DMS53 (cell line): Measurements from ENCODE around the gene TTLL7.
A peak's percentile ranks its signal among the peaks of the same experiment; 100 is the strongest.
"Not testable (repeated sequence)": the region's sequence is repeated elsewhere in the genome, so short reads cannot be mapped to it uniquely, and the experiment has no call there.

Experiments
- DNase-seq: peaks from one replicate; lab custom pipeline; 2025; lab: John Stamatoyannopoulos, UW

The TTLL7 gene

GRCh38 chr1:83929184-83929583 is 69.7 kb downstream of the TTLL7 start:
- DNase-seq, result no peak

DNA sequence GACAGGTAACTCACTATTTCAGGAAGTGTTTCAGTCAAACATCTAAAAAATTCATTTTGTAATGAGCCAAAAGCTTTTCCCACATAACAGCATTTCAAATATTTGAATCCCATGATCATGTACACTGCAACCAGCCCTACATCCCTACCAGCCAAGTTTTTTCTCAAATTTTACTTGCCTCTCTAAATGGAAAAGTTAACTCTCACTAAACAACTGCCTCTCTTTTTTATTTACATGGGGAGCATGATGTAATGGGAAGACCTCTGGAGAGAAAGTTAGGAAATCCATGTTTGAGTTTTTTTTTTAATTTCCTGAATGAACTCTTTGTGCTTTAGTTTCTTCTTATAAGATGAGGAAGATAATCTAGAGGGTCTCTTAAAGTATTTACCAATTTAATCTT is 70.5 kb downstream of the TTLL7 start:
- no peak for DNase-seq

- no peak for DNase-seq
These were observed 71.2 kb downstream of the TTLL7 start for GRCh38 chr1:83927701-83928100.

- no peak for DNase-seq
These were observed 71.9 kb downstream of the TTLL7 start for GRCh38 chr1:83927061-83927460.

GRCh38 chr1:83923553-83923952 is 75.4 kb downstream of the TTLL7 start:
- no peak for DNase-seq

GRCh38 chr1:83922431-83922830 is 76.5 kb downstream of the TTLL7 start:
- no peak for DNase-seq

DNA sequence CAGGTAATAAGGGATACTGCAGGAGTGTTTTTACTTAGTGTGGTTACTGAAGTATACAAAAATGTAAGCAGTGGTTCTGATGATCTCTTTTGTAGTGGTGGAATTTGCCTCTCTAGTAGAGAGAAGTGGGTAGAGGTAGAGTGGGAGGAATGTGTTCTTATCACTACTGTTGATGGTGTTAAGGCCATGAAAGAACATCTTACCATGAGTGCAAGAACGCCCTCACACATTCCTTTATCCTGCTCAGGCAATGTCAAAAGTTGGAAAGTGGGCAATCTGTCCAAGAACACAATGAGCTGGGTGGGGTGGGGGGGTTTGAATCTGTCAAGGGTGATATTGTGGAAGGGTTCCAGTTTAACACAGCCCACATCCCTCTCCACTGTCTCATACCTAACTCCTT is 78.6 kb downstream of the TTLL7 start:
- no peak for DNase-seq

DNA sequence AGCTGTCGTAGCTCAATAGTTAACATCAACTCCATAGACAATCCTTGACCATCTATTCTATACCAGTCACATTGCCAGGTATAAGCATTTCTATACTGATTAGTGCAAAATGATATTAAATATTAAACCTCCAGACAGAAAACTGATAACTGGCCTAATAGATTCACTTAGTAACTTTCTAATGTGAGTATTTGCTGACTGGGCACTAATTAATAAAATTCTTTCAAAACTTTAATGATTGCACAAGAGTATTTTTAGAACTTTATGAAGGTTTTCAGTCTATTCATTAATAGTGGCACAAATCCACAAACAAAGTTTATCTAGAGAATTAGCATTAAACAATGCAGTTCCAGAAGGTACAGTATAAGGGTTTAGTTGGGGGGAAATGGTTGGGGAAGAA is 79.1 kb downstream of the TTLL7 start:
- no peak for DNase-seq

DNA sequence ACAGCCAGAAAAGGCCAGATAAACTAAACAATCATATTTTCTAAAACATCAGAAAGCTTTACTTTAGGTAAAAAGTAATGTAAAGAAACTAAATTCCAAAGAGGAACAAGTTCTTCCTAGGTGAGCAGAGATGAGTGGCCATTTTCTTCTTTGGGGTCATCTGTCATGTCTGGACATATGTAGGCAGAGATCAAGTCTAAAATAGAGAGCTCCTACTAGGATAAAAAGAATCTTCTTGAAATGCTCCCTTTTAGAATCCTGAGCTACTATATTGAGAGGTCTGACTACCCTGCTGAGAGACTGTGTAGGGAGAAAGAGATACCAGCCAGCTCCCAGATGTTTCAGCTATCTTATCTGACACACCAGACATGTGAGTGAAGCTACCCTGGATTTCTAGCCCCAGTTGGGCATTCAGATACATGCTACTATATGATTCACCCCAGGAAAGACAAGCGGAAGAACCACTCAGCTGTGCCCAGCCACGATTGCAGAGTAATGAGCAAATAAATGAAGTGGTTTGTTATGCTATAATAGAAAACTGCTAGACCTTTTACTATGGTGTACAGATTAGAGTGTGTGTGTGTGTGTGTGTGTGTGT is 80.1 kb downstream of the TTLL7 start:
- peak; percentile 43 for DNase-seq

- DNase-seq, result no peak
These were observed 81.0 kb downstream of the TTLL7 start for GRCh38 chr1:83917959-83918358.

GRCh38 chr1:83916094-83916493 is 82.8 kb downstream of the TTLL7 start:
- DNase-seq, result not testable (repeated sequence)

- no peak for DNase-seq
These were observed 86.1 kb downstream of the TTLL7 start for GRCh38 chr1:83912876-83913275.

DNA sequence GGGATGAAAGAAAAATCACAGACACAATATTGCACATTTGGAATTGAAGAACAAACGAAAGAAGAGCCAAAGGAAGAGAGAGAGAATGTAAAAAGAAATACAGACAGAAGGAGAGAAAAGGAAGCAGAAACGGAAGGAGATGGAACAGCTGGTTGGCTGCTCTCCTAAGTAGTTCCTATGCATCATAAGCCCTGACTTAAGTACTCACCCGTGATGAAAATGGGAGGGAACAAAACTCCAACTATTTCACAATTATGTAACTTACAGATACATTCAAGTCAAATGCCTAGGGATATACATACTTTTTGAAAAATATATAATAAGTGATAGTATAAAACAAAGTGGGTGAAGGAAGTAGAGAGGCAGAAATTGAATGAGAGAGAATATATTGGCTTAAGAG is 88.5 kb downstream of the TTLL7 start:
- DNase-seq, result no peak

DNA sequence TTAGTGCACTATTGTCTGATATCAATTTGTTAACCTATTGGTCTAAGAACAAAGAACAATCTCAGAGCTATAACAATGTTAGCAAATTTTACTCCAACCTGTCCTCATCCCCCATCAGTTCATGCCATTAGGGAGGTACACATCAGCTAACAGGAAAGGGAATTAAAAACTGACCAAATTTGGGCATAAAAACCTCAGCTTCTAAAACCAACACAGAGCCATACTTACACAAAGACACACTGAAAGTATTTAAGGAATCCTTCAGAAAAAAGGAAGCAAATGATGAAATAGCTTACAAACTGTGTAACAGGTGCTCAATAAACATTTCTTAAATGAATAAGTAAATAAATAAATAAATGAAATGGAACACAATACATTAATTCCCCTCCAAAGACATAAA is 89.2 kb downstream of the TTLL7 start:
- DNase-seq, result no peak

DNA sequence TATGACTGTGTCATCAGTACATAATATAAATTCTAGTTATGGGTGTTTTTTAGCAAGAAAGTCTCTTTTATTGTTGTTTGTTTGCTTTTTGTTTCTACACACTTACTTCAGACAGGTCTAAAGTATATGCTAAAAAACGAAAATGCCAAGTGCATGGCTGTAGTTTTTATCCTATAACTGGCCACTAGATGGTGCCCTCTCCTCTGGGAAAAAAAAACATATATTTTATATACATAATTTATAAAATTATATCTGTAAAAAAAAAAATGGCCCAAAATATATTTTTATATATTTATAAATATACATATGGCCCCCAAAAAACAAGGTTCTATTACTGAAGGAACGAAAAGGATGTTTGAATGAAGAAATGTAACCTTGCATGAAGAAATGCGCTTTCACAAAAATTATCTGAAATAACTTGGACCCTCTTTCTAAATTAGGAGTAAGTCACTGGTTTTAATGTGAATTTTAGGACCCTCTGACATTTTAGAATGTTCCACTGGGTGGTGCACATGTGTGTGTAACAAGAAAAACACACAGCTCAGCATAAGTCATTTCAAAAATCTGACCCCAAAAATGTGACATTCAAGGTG is 93.5 kb downstream of the TTLL7 start:
- peak; percentile 69 for DNase-seq

DNA sequence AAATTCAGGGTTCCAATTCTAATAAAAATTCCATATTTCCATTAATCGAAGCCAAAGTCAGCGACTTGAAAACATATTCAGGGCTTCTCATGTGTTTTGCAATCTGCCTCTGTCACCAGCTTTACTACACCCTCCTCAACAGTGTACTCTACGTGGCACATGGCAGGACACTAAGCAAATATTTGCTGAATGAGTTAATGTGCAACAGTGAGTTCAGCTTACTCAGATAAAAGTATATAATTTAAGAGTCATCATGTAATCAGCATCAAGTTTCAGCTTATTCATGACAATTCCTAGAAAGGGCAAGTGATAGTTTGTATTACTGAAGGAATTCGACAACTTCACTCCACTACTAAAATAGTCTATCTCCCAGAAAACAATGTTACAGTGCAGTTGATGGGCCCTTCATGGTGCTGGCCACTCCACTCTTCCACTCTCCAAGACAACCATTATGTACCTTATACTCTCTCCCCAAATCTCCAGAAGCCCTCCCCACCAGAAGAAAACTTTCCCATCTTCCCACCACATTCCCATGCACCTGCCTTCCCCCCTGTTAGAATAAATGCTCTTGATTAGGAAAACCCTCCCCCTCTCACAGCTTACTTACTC is 97.3 kb downstream of the TTLL7 start:
- DNase-seq, result peak; percentile 96

- DNase-seq, result peak; percentile 14
These were observed 98.4 kb downstream of the TTLL7 start for GRCh38 chr1:83900524-83900923.

DNA sequence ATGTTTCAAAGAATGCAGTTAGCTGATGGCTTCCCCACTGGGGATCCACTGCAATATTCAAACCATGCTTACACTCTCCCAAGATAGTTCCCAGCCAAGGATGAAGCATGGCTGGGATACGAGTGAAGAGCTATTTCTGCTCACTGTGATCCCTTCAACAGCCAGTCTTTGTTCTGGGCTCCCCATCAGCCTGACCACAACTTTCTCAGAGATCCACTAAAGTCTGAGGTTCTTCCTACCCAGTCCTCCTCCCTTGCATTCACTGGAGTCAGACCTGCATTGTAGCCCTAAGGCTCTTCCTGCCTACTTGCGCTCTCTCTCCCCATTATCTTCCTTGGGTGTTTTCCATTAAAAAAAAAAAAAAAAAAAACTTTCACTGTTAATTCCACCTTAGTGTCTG is 101.4 kb downstream of the TTLL7 start:
- no peak for DNase-seq

GRCh38 chr1:83896299-83896698 is 102.6 kb downstream of the TTLL7 start:
- no peak for DNase-seq

DNA sequence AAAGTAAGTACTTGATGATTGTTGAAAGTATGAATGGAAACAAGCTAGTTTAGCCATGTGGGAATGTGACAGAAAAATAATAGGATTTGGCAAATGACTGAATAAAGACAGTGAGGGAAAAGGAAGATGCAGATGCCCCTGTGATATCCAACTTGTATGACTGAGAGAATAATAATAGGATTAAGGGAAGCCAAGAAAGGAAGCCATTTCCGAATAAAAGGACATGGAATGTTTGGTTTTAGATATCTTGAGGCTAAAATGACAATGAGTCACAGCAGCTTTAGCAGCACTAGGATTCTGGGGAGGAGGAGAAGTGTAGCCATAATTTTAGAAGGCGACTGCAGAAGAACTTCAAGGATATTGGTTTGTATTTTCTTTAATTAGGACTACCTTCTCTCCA is 109.2 kb downstream of the TTLL7 start:
- DNase-seq, result no peak

DNA sequence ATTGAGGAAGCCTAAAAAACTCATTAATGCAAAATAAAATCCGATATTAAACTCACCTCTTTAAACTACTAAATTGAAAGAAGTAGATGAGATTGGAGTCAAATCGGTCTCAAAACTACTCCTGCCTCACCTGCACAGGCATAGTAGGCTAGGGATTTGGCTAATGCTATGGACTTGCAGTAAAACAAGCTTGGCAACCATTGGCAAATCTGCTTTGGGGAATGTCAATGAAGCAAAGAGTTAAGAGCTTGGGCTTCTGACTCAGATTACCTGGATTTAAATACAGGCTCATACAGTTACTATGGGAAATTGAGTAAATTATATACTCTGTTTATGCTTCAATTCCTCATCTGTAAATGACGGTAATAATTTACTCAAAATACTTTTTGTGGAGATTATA is 111.4 kb downstream of the TTLL7 start:
- no peak for DNase-seq

DNA sequence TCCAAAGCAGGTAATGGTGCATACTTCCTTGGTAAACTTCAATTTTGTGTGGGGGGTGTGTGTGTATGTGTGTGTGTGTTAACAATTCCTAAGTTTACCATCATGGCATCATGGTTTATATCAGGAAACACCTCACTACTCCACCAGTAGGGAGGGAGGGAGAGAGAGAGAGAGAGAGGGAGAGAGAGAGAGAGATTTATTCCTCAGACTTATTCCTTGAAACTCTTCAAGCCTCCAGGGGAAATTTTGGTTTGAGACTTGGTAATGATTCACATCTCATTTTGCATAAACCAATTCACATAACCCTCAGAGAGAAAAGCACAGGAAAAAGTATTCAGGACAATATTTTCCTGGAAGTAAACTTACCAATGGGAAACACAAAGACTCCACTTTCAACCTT is 115.0 kb downstream of the TTLL7 start:
- peak; percentile 31 for DNase-seq

- DNase-seq, result peak; percentile 98
These were observed 116.0 kb downstream of the TTLL7 start for GRCh38 chr1:83882906-83883305.

DNA sequence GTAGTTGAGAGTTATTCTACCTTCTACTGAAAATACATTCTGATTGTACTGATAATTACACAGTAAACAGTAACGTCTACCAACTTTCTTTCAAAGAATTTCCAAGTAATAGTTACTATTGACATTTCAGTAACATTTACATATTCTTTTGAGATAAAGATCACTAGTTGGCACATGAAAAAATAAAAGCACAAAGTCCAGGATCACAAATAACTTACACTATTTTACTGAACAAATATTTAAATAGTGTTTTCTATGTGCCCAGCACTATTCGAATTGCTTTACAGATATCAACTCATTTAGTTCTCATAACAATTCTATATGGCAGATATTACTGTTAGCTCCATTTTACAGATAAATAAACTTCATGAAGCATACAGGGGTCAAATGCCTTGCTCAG is 126.4 kb downstream of the TTLL7 start:
- no peak for DNase-seq
